ENCODE results near the gene UBTD1.
"Not testable (repeated sequence)": the region's sequence is repeated elsewhere in the genome, so short reads cannot be mapped to it uniquely, and the experiment has no call there.

The UBTD1 gene

GRCh38 chr10:97563337-97563736 lies 64.6 kb downstream of the UBTD1 start:
- no peak for DNase-seq (ENCODE audit: low read depth)

GRCh38 chr10:97564776-97565175 lies 66.1 kb downstream of the UBTD1 start:
- no peak for DNase-seq (ENCODE audit: low read depth)

GRCh38 chr10:97566336-97566996 lies 67.7 kb downstream of the UBTD1 start:
- DNase-seq (ENCODE audit: low read depth): no peak

GRCh38 chr10:97567891-97568290 lies 69.2 kb downstream of the UBTD1 start:
- DNase-seq (ENCODE audit: low read depth): no peak

- no peak for DNase-seq (ENCODE audit: low read depth)
These were observed 71.5 kb downstream of the UBTD1 start for GRCh38 chr10:97570146-97570788.

- DNase-seq (ENCODE audit: low read depth): no peak
These were observed 72.2 kb downstream of the UBTD1 start for GRCh38 chr10:97570789-97571471.

GRCh38 chr10:97571622-97572021 lies 72.9 kb downstream of the UBTD1 start:
- no peak for DNase-seq (ENCODE audit: low read depth)

- no peak for DNase-seq (ENCODE audit: low read depth)
These were observed 73.7 kb downstream of the UBTD1 start, which contains the start of gene ANKRD2 for GRCh38 chr10:97572214-97572989. ANKRD2 (plus strand) TSS chr10:97572779; CDS start chr10:97572789, 10 bp downstream.

- DNase-seq (ENCODE audit: low read depth): no peak
These were observed 74.3 kb downstream of the UBTD1 start for GRCh38 chr10:97573021-97573420.

- DNase-seq (ENCODE audit: low read depth): no peak
These were observed 74.9 kb downstream of the UBTD1 start for GRCh38 chr10:97573672-97574071.

GRCh38 chr10:97574374-97575126 lies 75.8 kb downstream of the UBTD1 start:
- peak; percentile 37 for DNase-seq (ENCODE audit: low read depth)

- DNase-seq (ENCODE audit: low read depth): no peak
These were observed 76.5 kb downstream of the UBTD1 start for GRCh38 chr10:97575127-97575668.

- DNase-seq (ENCODE audit: low read depth): not testable (repeated sequence)
These were observed 77.8 kb downstream of the UBTD1 start for GRCh38 chr10:97576487-97576886.

GRCh38 chr10:97577701-97578100 lies 79.0 kb downstream of the UBTD1 start:
- no peak for DNase-seq (ENCODE audit: low read depth)

- no peak for DNase-seq (ENCODE audit: low read depth)
These were observed 79.6 kb downstream of the UBTD1 start for GRCh38 chr10:97578171-97578844.

GRCh38 chr10:97580421-97581367 lies 82.0 kb downstream of the UBTD1 start:
- DNase-seq (ENCODE audit: low read depth): no peak

- no peak for DNase-seq (ENCODE audit: low read depth)
These were observed 83.4 kb downstream of the UBTD1 start for GRCh38 chr10:97582169-97582568.

- no peak for DNase-seq (ENCODE audit: low read depth)
These were observed 84.8 kb downstream of the UBTD1 start for GRCh38 chr10:97583476-97583875.

GRCh38 chr10:97584060-97584797 lies 85.5 kb downstream of the UBTD1 start, which contains the start of gene HOGA1:
HOGA1 (plus strand) TSS chr10:97584389; CDS start chr10:97584704, 315 bp downstream.
- DNase-seq (ENCODE audit: low read depth): no peak
